ENCODE measurements around the gene FARS2. TPM values are rescaled to one million over a fixed set of nuclear protein-coding genes. Genes with fewer than 3 reads are reported as not detected.

FARS2 gene
- polyA plus RNA-seq, 1 donor from 2014 or later: 11.9 TPM

DNA sequence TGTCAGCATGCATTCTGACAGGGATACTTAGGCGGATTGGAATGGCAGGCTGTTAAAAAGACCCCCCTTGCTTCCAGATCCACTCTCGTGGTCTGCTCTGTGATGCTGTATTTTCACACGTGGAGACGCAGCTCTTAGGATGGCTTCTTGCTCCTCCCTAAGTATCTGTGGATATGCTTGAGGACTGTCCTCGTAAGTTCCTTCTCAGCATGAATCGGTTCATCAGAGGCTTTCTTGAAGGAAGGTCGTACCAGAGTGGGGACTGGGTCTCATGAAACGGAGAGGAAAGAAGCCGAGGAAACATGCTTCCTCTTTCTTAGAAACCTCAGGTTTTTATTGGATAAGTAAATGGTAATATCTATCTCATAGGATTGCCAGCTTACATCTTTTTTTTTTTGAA, 220.4 kb downstream of the FARS2 start:
- H3K27ac ChIP-seq (ENCODE audit: low read length): no peak overlapping the region
- no peak overlapping the region for H3K4me2 ChIP-seq (ENCODE audit: low read length)
- no peaks in the 10 kb centered on the region for H3K27me3 ChIP-seq (ENCODE audit: insufficient read depth, low read depth, low read length)
- TF ChIP-seq CTCF (IDR thresholded peaks at IDR 0.05; ENCODE audit: poor library complexity, severe bottlenecking): no peak
- no peak for TF ChIP-seq POLR2AphosphoS5 (IDR thresholded peaks at IDR 0.05)
- no peak for TF ChIP-seq MXI1 (conservative IDR thresholded peaks at IDR 0.05; ENCODE audit: poor library complexity, severe bottlenecking)
- TF ChIP-seq, protein P1, sequence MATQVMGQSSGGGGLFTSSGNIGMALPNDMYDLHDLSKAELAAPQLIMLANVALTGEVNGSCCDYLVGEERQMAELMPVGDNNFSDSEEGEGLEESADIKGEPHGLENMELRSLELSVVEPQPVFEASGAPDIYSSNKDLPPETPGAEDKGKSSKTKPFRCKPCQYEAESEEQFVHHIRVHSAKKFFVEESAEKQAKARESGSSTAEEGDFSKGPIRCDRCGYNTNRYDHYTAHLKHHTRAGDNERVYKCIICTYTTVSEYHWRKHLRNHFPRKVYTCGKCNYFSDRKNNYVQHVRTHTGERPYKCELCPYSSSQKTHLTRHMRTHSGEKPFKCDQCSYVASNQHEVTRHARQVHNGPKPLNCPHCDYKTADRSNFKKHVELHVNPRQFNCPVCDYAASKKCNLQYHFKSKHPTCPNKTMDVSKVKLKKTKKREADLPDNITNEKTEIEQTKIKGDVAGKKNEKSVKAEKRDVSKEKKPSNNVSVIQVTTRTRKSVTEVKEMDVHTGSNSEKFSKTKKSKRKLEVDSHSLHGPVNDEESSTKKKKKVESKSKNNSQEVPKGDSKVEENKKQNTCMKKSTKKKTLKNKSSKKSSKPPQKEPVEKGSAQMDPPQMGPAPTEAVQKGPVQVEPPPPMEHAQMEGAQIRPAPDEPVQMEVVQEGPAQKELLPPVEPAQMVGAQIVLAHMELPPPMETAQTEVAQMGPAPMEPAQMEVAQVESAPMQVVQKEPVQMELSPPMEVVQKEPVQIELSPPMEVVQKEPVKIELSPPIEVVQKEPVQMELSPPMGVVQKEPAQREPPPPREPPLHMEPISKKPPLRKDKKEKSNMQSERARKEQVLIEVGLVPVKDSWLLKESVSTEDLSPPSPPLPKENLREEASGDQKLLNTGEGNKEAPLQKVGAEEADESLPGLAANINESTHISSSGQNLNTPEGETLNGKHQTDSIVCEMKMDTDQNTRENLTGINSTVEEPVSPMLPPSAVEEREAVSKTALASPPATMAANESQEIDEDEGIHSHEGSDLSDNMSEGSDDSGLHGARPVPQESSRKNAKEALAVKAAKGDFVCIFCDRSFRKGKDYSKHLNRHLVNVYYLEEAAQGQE (IDR thresholded peaks at IDR 0.05; ENCODE audit: borderline replicate concordance): no peak
- no peak for TF ChIP-seq EP300 (conservative IDR thresholded peaks at IDR 0.05; ENCODE audit: poor library complexity, severe bottlenecking)
- TF ChIP-seq RAD21 (conservative IDR thresholded peaks at IDR 0.05): no peak
- no peak for TF ChIP-seq SMC3 (conservative IDR thresholded peaks at IDR 0.05; ENCODE audit: poor library complexity)
- TF ChIP-seq EZH2 (IDR thresholded peaks at IDR 0.05; ENCODE audit: borderline replicate concordance, insufficient read depth, low read length, poor library complexity, severe bottlenecking): no peak
- no peak for TF ChIP-seq TAF1 (IDR thresholded peaks at IDR 0.05; ENCODE audit: low read depth)
- no peak overlapping the region for H3K9ac ChIP-seq (ENCODE audit: low read length)
- no peaks in the 10 kb centered on the region for H4K20me1 ChIP-seq (ENCODE audit: insufficient read depth)
- H2AFZ ChIP-seq (ENCODE audit: low read depth, low read length): no peak overlapping the region
- no peak overlapping the region for H3K4me3 ChIP-seq (ENCODE audit: low read length)
- no peaks in the 10 kb centered on the region for H3K36me3 ChIP-seq (ENCODE audit: insufficient read depth, low read length)
- no peaks in the 10 kb centered on the region for H3K9me2 ChIP-seq (ENCODE audit: insufficient read depth, low read length)
- H3K79me2 ChIP-seq (replicated peaks; ENCODE audit: insufficient read depth, low read length): no peaks in the 10 kb centered on the region
- H3K9me3 ChIP-seq (ENCODE audit: low read length): no peaks in the 10 kb centered on the region
- no peaks in the 10 kb centered on the region for H3F3A ChIP-seq (ENCODE audit: insufficient read depth, low read length, poor library complexity, severe bottlenecking)

DNA sequence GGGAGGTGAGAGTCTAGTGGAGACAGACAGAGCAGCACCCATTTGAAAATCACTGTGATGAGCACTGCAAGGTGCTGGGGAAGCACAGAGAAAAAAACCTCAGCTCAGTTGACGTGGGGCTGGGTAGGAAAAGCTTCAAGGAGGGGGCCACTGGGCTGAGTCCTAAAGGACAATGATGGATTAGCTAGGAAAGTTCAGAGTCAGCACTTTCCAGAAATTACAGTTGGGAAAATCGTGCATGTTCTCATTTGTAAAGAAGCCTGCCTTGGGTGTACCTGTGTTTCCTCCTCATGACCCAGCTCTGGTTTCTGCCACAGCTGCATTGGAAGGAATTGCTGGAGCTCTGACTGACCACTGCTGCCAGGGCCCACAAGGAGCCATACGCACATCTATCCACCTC, 221.3 kb downstream of the FARS2 start:
- Histone ChIP-seq H3K36me3 (ENCODE audit: insufficient read depth, low read length) (no peaks in the 10 kb centered on the region), H3K9ac (ENCODE audit: low read length) (no peak overlapping the region), H2AFZ (ENCODE audit: low read depth, low read length) (no peak overlapping the region), H3K4me2 (ENCODE audit: low read length) (no peak overlapping the region), H3K9me2 (ENCODE audit: insufficient read depth, low read length) (no peaks in the 10 kb centered on the region), H3K9me3 (ENCODE audit: low read length) (no peaks in the 10 kb centered on the region), H3K27ac (ENCODE audit: low read length) (no peak overlapping the region), H3F3A (ENCODE audit: insufficient read depth, low read length, poor library complexity, severe bottlenecking) (no peaks in the 10 kb centered on the region), H4K20me1 (ENCODE audit: insufficient read depth) (no peaks in the 10 kb centered on the region), H3K4me3 (ENCODE audit: low read length) (no peak overlapping the region), H3K79me2 (replicated peaks; ENCODE audit: insufficient read depth, low read length) (no peaks in the 10 kb centered on the region), H3K27me3 (ENCODE audit: insufficient read depth, low read depth, low read length) (no peaks in the 10 kb centered on the region)
- TF ChIP-seq RAD21 (conservative IDR thresholded peaks at IDR 0.05) (no peak), SMC3 (conservative IDR thresholded peaks at IDR 0.05; ENCODE audit: poor library complexity) (no peak), MXI1 (conservative IDR thresholded peaks at IDR 0.05; ENCODE audit: poor library complexity, severe bottlenecking) (no peak), EZH2 (IDR thresholded peaks at IDR 0.05; ENCODE audit: borderline replicate concordance, insufficient read depth, low read length, poor library complexity, severe bottlenecking) (no peak), TAF1 (IDR thresholded peaks at IDR 0.05; ENCODE audit: low read depth) (no peak), POLR2AphosphoS5 (IDR thresholded peaks at IDR 0.05) (no peak), EP300 (conservative IDR thresholded peaks at IDR 0.05; ENCODE audit: poor library complexity, severe bottlenecking) (no peak), CTCF (IDR thresholded peaks at IDR 0.05; ENCODE audit: poor library complexity, severe bottlenecking) (no peak)
- TF ChIP-seq, protein P1 (IDR thresholded peaks at IDR 0.05; ENCODE audit: borderline replicate concordance): no peak
